Stomach (tissue), 9 donors: ENCODE data around the gene ETV6. TPM values are rescaled to one million over a fixed set of nuclear protein-coding genes. Genes with fewer than 3 reads are reported as not detected.
"Not testable (repeated sequence)": the region's sequence is repeated elsewhere in the genome, so short reads cannot be mapped to it uniquely, and the experiment has no call there.

Source experiments
- DNase-seq, 2 donors: peaks; one replicate each; pipeline versions ENCODE4 v3.0.0 to v3.0.0-alpha.2; 2013 to 2019
- H3K27ac ChIP-seq, 5 donors: fragments of 200-600 bp in 4 of 5; sonication (generic) in 4 of 5; one replicate each; pipeline ENCODE4 v1.5.1; 2013 to 2019; ENCODE audit warnings: mild to moderate bottlenecking in 1 of 5, moderate library complexity in 1 of 5
- H3K27me3 ChIP-seq, 3 donors: fragments of 200-600 bp; sonication (generic); one replicate each; pipeline ENCODE4 v1.5.1; 2017 to 2019; ENCODE audit warnings: mixed run types in 1 of 3
- H3K36me3 ChIP-seq, 4 donors: fragments of 200-600 bp; sonication (generic); 1 replicate in 3 of 4; 2 replicates in 1 of 4; pipeline ENCODE4 v1.5.1; 2016 to 2019
- H3K4me1 ChIP-seq, 4 donors: fragments of 200-600 bp; sonication (generic); one replicate each; pipeline ENCODE4 v1.5.1; 2016 to 2019
- H3K4me3 ChIP-seq, 4 donors: fragments of 200-600 bp; sonication (generic) in 3 of 4; one replicate each; pipeline ENCODE4 v1.5.1; 2016 to 2019; ENCODE audit warnings: mild to moderate bottlenecking in 1 of 4
- H3K9me3 ChIP-seq, 4 donors: fragments of 200-600 bp; sonication (generic); one replicate each; pipeline ENCODE4 v1.5.1; 2016 to 2019
- CTCF ChIP-seq, 7 experiments: fragments of 450-650 bp in 4 of 7; fragments of 200-600 bp in 3 of 7; sonication (generic) in 3 of 7; IDR thresholded peaks; one replicate each; pipeline ENCODE4 v1.5.1; 2016 to 2019; ENCODE audit warnings: antibody characterized with exemption in 7 of 7, control low read depth in 2 of 7, mild to moderate bottlenecking in 1 of 7
- EP300 ChIP-seq: sonication (generic); formaldehyde crosslinking; IDR thresholded peaks from one replicate; pipeline ENCODE4 v1.6.1; 2017; ENCODE audit warnings: antibody characterized with exemption
- POLR2A ChIP-seq, 4 donors: fragments of 450-650 bp; IDR thresholded peaks; one replicate each; pipeline ENCODE4 v1.6.1; 2016; ENCODE audit warnings: antibody characterized with exemption in 4 of 4, control low read depth in 2 of 4, mild to moderate bottlenecking in 1 of 4, moderate library complexity in 1 of 4
- POLR2AphosphoS5 ChIP-seq, 3 donors: sonication (generic); formaldehyde crosslinking; IDR thresholded peaks; one replicate each; pipeline ENCODE4 v1.6.1; 2016; ENCODE audit warnings: antibody characterized with exemption in 3 of 3
- WGBS, 5 donors: extraction: QIAGEN DNeasy Blood & Tissue Kit in 3 of 5; methylation state at CpG; one replicate each; pipeline versions ENCODE4 v1.1.5 to v1.1.7; 2013 to 2018; 5-methylcytosine and 5-hydroxymethylcytosine counted together
- intact Hi-C: fragments of 100-400 bp; cut with DNase I; formaldehyde crosslinking; loops from one replicate; pipeline ENCODE4 v1.15.1; 2023; ENCODE audit warnings: low total_unique reads
- polyA plus RNA-seq, 3 donors: library from polyadenylated mRNA; stranded (reverse); fragments of 200-250 nt; gene quantifications; one replicate each; pipeline ENCODE4 v1.2.3, GENCODE V29; 2013
- total RNA-seq, 5 donors: library from RNA; depleted of rRNA; stranded (reverse); fragments of >200 nt; gene quantifications; one replicate each; pipeline versions ENCODE4 v1.1.0 to v1.2.3, GENCODE V29; 2014 to 2016
- donor health status: healthy with polysubstance abuse.
- donor health status: Bipolar disorder and iron deficiency.
- donor health status: healthy.

The ETV6 gene
- total and polyA plus RNA-seq, 8 donors, result 4.1 to 60.3 (median 13.4) TPM

GRCh38 chr12:11905534-11905933 is 256.1 kb downstream of the ETV6 start:
- H3K27ac ChIP-seq, result no peak overlapping the region
- no peak overlapping the region for H3K4me3 ChIP-seq
- no peaks in the 10 kb centered on the region for H3K4me1 ChIP-seq
- TF ChIP-seq EP300 (no peak), CTCF (IDR thresholded peaks at IDR 0.05) (no peak), POLR2A (IDR thresholded peaks at IDR 0.05) (no peak), POLR2AphosphoS5 (IDR thresholded peaks at IDR 0.05) (no peak)
- H3K36me3 ChIP-seq, result no peaks in the 10 kb centered on the region
- H3K9me3 ChIP-seq, result peaks cover 0 to 19% (median 8%) of the 10 kb centered on the region in 4 donors
- no peaks in the 10 kb centered on the region for H3K27me3 ChIP-seq
- no peak for DNase-seq
- intact Hi-C loops, result no loop called here

DNA sequence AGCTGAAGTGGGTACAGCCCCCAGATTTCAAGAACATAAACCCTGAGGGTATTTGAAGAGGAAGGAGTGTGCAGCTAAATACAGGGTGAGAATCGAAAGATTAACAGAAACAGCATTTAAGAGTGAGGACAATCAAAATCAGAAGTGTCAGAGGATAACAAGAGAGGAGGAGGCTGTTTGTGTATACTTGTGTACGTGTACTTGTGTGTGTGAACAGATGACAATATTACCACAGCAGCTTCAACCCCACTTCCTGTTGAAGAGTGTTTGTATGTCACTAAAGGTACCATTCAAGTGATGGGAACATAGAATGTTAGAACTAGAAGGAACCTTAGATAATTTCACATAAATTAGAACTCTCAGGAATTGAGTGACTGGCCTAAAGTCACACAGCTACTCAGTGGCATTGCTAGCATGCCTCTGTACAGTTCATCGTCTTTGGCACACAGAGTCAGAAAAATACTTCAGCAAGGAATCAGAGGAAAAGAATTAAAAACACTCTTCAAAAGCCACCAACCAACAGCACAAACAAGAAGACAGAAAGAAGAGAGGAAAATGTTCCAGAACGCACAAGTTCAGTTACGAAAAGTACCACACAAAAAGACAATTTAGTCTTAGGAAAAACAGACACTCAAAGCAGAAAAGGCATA is 256.9 kb downstream of the ETV6 start:
- Histone ChIP-seq H3K36me3 (no peaks in the 10 kb centered on the region), H3K4me1 (no peaks in the 10 kb centered on the region), H3K27me3 (no peaks in the 10 kb centered on the region), H3K9me3 (peaks cover 0 to 19% (median 8%) of the 10 kb centered on the region in 4 donors), H3K4me3 (no peak overlapping the region), H3K27ac (no peak overlapping the region)
- WGBS, 5 donors, result 77 to 93% (median 87%) methylated on average over 5 of the region's 5 CpGs
- TF ChIP-seq EP300 (no peak), POLR2AphosphoS5 (IDR thresholded peaks at IDR 0.05) (no peak), POLR2A (IDR thresholded peaks at IDR 0.05) (no peak), CTCF (IDR thresholded peaks at IDR 0.05) (no peak)
- intact Hi-C loops, result no loop called here
- DNase-seq, result no peak

DNA sequence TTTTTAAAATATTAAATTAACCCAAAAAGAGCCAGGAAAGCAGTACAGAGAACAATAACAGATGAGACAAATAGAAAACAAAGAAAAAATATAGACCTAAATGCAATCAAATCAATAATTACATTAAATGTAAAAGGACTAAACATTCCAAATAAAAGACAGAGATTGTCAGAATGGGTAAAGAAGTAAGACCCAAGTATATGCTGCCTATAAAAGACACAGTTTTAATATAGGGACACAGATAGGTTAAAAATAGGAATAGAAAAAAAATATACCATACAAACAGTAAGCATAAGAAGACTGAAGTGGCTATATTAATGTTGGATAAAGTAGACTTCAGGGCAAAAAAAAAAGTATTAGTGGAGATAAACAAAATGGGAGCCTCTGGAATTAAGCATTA is 258.2 kb downstream of the ETV6 start:
- Histone ChIP-seq H3K36me3 (no peaks in the 10 kb centered on the region), H3K4me1 (no peaks in the 10 kb centered on the region), H3K27me3 (no peaks in the 10 kb centered on the region), H3K4me3 (no peak overlapping the region), H3K27ac (no peak overlapping the region), H3K9me3 (peaks cover 0 to 19% (median 8%) of the 10 kb centered on the region in 4 donors)
- intact Hi-C loops, result no loop called here
- DNase-seq, result no peak
- no peak for TF ChIP-seq EP300
- no peak for TF ChIP-seq CTCF (IDR thresholded peaks at IDR 0.05)
- no peak for TF ChIP-seq POLR2A (IDR thresholded peaks at IDR 0.05)
- no peak for TF ChIP-seq POLR2AphosphoS5 (IDR thresholded peaks at IDR 0.05)

GRCh38 chr12:11909406-11909805 is 259.9 kb downstream of the ETV6 start:
- H3K27me3 ChIP-seq, intact Hi-C loops, H3K36me3 ChIP-seq, DNase-seq, H3K27ac ChIP-seq, H3K4me1 ChIP-seq, H3K4me3 ChIP-seq: not testable (repeated sequence)
- peaks cover 0 to 19% (median 8%) of the 10 kb centered on the region in 4 donors for H3K9me3 ChIP-seq
- 58 to 70% (median 66%) methylated on average over 9 of the region's 9 CpGs for WGBS, 5 donors

- no peaks in the 10 kb centered on the region for H3K9me3 ChIP-seq
- DNase-seq, result no peak
- no peaks in the 10 kb centered on the region for H3K36me3 ChIP-seq
- no peak overlapping the region for H3K4me3 ChIP-seq
- no peak overlapping the region for H3K27ac ChIP-seq
- no peaks in the 10 kb centered on the region for H3K27me3 ChIP-seq
- WGBS, 5 donors, result 89 to 96% (median 93%) methylated on average over 1 of the region's 1 CpG
- intact Hi-C loops, result no loop called here
- no peak for TF ChIP-seq POLR2AphosphoS5 (IDR thresholded peaks at IDR 0.05)
- TF ChIP-seq CTCF (IDR thresholded peaks at IDR 0.05), result no peak
- TF ChIP-seq EP300, result no peak
- TF ChIP-seq POLR2A (IDR thresholded peaks at IDR 0.05), result no peak
- H3K4me1 ChIP-seq, result no peaks in the 10 kb centered on the region
Measured at GRCh38 chr12:11916113-11916512, 266.6 kb downstream of the ETV6 start.
